Fibroblast of pulmonary artery (primary cell): ENCODE results near the gene GNB5.
"Not testable (repeated sequence)": the region's sequence is repeated elsewhere in the genome, so short reads cannot be mapped to it uniquely, and the experiment has no call there.

ENCODE experiments used
- DNase-seq: peaks from one replicate; pipeline ENCODE4 v3.0.0-alpha.2; 2010; ENCODE audit warnings: low read depth
- H3K4me3 ChIP-seq: replicated peaks from 2 replicates; pipeline ENCODE4 v1.5.1; 2011; ENCODE audit warnings: low read depth, mild to moderate bottlenecking, control low read depth, low read length, moderate library complexity
- TF ChIP-seq, protein P1 (sequence below): IDR thresholded peaks from 2 replicates; pipeline ENCODE4 v1.5.1; 2011; ENCODE audit warnings: mild to moderate bottlenecking, control low read depth, low read length, inconsistent platforms; ENCODE audit errors: missing control alignments

The GNB5 gene

DNA sequence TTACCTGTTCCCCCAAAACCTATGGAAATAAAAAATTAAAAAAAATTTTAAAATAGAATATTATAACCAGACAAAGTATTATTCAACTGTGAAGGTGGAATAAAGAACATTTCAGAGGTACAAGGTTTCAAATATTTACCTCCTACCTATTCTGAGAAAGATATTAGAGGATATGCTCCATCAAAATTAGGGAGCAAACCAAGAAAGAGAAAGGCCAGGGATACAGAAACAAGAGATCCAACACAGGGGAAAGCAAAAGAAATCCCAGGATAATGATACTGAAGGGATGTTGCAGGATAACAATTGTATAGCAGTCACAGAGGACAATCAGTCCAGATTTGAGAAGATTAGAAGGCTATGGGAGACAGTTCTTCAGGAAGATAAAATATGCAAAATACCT, 101.0 kb downstream of the GNB5 start:
- TF ChIP-seq, protein P1, sequence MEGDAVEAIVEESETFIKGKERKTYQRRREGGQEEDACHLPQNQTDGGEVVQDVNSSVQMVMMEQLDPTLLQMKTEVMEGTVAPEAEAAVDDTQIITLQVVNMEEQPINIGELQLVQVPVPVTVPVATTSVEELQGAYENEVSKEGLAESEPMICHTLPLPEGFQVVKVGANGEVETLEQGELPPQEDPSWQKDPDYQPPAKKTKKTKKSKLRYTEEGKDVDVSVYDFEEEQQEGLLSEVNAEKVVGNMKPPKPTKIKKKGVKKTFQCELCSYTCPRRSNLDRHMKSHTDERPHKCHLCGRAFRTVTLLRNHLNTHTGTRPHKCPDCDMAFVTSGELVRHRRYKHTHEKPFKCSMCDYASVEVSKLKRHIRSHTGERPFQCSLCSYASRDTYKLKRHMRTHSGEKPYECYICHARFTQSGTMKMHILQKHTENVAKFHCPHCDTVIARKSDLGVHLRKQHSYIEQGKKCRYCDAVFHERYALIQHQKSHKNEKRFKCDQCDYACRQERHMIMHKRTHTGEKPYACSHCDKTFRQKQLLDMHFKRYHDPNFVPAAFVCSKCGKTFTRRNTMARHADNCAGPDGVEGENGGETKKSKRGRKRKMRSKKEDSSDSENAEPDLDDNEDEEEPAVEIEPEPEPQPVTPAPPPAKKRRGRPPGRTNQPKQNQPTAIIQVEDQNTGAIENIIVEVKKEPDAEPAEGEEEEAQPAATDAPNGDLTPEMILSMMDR, result no peak
- no peak for DNase-seq
- H3K4me3 ChIP-seq, result no peak overlapping the region

DNA sequence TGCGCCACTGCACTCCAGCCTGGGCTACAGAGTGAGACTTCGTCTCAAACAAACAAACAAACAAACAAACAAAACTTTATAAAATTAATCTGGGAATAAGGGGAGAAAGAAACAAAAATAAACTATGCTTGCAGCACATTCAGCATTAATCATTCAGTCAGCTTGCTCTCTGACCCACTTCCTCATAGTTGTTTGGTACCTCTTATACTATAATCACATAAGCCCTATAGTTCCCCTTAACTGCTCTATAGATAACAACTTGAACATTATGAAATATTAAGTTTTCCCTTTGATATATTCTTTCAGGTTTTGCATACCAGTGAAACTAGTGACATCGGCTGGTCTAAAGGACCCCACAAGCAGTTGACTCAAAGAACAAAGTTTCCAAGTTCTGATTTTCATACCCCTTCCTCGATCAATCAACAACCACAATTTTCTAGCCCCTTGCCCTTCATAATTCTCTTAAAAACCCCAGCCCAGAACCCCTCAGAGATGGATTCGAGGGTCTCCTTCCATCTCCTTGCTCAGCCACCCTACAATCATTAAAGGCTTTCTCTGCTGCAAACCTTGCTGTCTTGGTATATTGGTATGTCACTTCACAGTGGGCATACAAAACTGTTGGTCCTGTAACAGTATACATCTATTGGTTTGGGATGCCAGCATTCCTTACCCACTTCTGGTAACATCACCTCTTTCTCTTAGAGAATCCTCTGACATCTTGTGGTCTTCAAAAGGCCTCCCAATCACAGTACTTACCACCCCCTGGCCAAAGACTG, 105.0 kb downstream of the GNB5 start:
- H3K4me3 ChIP-seq, result no peak overlapping the region
- TF ChIP-seq, protein P1, result no peak
- no peak for DNase-seq

DNA sequence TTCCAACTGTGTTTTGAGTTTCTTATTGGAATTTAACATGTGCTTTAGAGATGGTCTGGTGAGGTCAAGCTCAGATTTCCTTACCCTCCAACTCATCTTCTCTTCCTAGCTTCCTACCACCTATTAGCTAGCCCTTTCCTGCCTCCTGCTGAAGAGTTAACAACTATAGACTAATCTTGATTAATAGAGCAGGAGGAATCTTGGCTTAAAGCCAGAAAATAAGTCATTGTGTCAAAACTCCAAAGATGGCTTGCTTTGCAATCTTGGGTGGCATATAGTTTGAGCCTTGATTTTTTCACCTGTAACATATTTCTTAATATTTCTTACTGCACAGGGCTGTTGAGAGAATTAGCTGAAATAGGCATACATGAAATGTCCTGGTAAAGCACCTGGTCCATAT, 105.9 kb downstream of the GNB5 start:
- no peak overlapping the region for H3K4me3 ChIP-seq
- DNase-seq, result no peak
- TF ChIP-seq, protein P1, result no peak

DNA sequence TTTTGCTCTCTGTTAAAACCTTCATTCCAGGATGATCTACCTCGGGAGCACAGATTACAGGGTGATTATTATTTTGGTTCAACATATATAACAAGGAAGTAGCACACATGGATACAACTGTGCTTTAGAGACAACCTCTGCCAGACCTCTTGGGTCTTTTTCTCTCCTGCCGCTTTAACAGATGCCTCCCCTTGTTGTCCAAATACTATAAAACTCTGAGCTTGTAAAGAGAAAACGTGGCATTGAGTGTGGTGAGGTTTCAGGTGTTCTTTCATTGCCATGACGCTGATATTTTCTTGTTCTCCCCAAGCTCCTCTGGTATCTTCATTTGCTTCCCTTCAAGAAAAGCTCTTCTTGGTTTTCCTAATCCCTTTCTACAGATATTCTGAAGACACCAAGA, 107.6 kb downstream of the GNB5 start:
- H3K4me3 ChIP-seq, result no peak overlapping the region
- no peak for DNase-seq
- TF ChIP-seq, protein P1, result no peak

DNA sequence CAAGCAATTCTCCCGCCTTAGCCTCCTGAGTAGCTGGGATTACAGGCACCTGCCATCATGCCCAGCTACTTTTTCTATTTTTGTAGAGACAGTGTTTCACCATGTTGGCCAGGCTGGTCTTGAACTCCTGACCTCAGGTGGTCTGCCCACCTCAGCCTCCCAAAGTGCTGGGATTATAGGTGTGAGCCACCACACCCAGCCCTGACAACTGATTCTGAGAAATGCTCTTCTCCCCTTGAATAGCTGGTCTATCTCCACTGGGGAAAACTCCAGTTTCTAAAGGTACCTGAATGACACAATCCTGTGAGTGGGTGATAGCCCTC, 108.2 kb downstream of the GNB5 start:
- DNase-seq, H3K4me3 ChIP-seq: not testable (repeated sequence)

DNA sequence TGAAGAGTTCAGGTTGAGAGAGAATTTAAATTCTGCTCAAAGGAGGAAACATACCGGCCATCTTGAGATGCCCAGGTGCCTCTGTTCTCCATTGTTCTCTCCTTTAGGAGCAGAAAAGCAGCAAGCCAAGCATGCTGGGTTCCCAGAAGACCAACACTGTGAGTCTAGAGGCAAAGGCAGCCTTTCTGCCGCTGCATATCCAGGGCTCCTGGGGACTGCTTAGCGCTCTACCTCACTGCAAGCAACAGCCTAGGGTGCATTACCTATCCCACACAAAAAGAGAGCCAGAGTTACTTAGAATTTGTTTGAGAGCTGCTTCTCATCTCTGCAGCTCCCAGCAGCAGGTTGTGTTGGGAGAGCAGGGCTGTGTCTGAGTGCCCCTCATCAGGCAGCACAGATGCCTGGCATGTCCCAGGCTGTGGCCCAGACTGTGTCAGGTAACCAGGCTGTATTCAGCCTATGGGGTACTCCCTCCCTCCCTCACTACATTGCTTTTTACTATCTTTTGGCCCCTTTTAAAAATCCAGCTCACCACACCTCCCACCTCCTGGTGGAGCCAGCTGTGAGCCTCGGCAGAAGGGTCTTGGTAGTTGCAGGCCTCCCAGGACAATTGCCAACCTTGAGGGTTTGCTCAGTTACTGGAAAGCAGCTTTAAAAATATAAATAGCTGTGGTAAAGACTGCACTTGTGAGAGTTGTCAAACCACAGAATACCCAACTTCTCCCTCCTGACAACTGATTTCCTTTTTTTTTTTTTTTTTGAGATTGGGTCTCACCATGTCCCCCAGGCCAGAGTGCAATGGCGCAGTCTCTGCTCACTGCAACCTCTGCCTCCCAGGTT, 108.8 kb downstream of the GNB5 start:
- no peak overlapping the region for H3K4me3 ChIP-seq
- TF ChIP-seq, protein P1, result no peak
- DNase-seq, result no peak

DNA sequence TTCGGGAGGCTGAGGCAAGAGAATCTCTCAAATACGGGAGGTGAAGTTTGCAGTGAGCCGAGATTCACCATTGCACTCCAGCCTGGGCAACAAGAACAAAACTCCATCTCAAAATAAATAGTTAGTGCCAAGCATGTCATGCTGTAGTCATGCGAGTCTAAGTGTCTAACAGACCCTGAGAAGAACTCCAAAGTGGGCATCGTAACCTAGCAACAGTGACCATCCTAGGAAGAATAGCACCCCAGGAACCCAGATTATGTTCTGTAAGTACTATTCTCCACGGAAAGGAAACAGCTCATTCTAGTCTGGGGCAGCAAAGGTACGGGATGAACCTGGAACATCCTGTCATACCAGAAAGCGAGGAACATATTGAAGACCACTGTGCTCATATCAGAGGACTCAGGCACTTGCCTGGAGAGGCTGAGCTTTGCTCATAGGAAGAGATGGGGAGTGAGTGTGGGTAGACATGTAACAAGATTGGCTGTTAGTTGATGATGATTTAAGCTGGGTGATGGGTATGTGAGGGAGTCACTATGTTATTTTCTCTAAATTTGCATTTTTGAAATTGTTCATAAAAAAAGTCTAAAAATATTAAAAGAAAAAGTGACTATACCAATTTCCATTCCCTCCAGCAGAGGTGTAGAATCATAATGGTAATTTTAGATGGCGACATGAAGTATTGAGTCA, 110.3 kb downstream of the GNB5 start:
- no peak overlapping the region for H3K4me3 ChIP-seq
- no peak for DNase-seq
- TF ChIP-seq, protein P1, result no peak
